ENCODE data around the gene NFATC2.
"Not testable (repeated sequence)": the region's sequence is repeated elsewhere in the genome, so short reads cannot be mapped to it uniquely, and the experiment has no call there.

Gene NFATC2

GRCh38 chr20:51469046-51469445 lies 73.5 kb downstream of the NFATC2 start:
- DNase-seq, result no peak

GRCh38 chr20:51468636-51469035 lies 73.9 kb downstream of the NFATC2 start:
- DNase-seq, result no peak

- DNase-seq, result no peak
Observed at GRCh38 chr20:51467956-51468626, 74.4 kb downstream of the NFATC2 start.

- DNase-seq, result no peak
Observed at GRCh38 chr20:51463998-51464397, 78.5 kb downstream of the NFATC2 start.

- no peak for DNase-seq
Observed at GRCh38 chr20:51463560-51463959, 79.0 kb downstream of the NFATC2 start.

- no peak for DNase-seq
Observed at GRCh38 chr20:51462566-51463276, 79.8 kb downstream of the NFATC2 start.

- DNase-seq, result not testable (repeated sequence)
Observed at GRCh38 chr20:51461846-51462245, 80.7 kb downstream of the NFATC2 start.

- no peak for DNase-seq
Observed at GRCh38 chr20:51461306-51461705, 81.2 kb downstream of the NFATC2 start.

GRCh38 chr20:51460569-51461265 lies 81.8 kb downstream of the NFATC2 start:
- no peak for DNase-seq

- no peak for DNase-seq
Observed at GRCh38 chr20:51460163-51460562, 82.4 kb downstream of the NFATC2 start.

GRCh38 chr20:51458751-51459439 lies 83.6 kb downstream of the NFATC2 start:
- DNase-seq, result no peak

GRCh38 chr20:51457533-51457932 lies 85.0 kb downstream of the NFATC2 start:
- DNase-seq, result no peak

- DNase-seq, result peak; percentile 52
Observed at GRCh38 chr20:51456511-51457509, 85.7 kb downstream of the NFATC2 start.

- DNase-seq, result no peak
Observed at GRCh38 chr20:51454250-51454865, 88.2 kb downstream of the NFATC2 start.

- DNase-seq, result no peak
Observed at GRCh38 chr20:51452734-51453365, 89.7 kb downstream of the NFATC2 start.

GRCh38 chr20:51452091-51452613 lies 90.4 kb downstream of the NFATC2 start:
- no peak for DNase-seq

- no peak for DNase-seq
Observed at GRCh38 chr20:51451484-51451883, 91.0 kb downstream of the NFATC2 start.

GRCh38 chr20:51450984-51451383 lies 91.5 kb downstream of the NFATC2 start:
- no peak for DNase-seq

GRCh38 chr20:51450221-51450712 lies 92.3 kb downstream of the NFATC2 start:
- DNase-seq, result no peak

- DNase-seq, result no peak
Observed at GRCh38 chr20:51449498-51450220, 92.9 kb downstream of the NFATC2 start.

Data from NCI-H524 treated with DMSO at 0.1 percent for 48 hours (cell line).